ENCODE measurements around the gene FRMD4A. TPM values are rescaled to one million over a fixed set of nuclear protein-coding genes. Genes with fewer than 3 reads are reported as not detected.

The FRMD4A gene
- polyA plus RNA-seq, 1 donor (not counting 4 experiments of a cell fraction or from before 2014, with no cell fraction given) = 12.9 TPM

DNA sequence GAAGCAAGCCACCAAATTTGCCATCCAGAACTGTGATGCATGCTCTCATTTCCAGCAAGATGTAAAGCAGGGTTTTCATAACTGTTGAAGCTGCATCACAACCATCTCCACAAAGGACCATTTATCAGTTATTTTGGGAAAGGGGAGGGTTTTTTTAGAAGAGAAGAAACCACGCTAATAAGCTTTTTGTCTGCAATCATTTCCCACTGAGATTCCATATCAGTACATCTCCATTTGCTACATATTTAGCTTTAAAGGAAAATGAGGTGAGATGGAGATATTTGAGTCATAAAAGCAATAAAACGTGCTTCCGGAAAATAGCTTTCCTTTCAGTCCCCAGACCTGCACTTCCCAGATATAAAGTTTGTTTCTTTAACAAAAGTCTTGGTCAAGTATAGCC lies 258.2 kb downstream of the FRMD4A start:
- dilution Hi-C loops (cut with MboI; ENCODE audit: extremely low pct_ligation_motif_present, low sequenced_read_pairs) = no loop called here

DNA sequence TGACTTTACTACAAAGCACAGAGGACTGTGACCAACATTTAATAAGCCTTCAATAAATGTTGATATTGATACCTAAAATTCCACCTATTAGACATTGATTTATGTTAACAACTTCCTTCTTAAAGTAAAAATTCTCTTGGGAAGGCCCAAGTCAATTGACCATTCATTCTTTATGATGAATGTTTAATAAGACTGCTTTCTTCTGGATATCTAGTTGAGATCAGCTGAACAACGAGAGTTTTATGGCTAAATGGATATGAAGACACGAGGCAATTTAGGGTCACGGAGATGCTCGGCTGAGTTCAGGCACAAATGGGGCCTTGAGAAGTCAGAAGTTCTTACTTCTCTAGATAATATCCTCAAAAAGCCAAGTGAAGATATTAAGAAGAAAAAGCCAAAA lies 258.8 kb downstream of the FRMD4A start:
- FAIRE-seq (no peak), DNase-seq (ENCODE audit: low read depth, low spot score) (no peak)
- H3K9me3 ChIP-seq (ENCODE audit: control insufficient read depth, low read depth, low read length) = no peaks in the 10 kb centered on the region
- H3K79me2 ChIP-seq (ENCODE audit: control insufficient read depth, insufficient read depth, low read length) = no peaks in the 10 kb centered on the region
- dilution Hi-C loops (cut with MboI; ENCODE audit: extremely low pct_ligation_motif_present, low sequenced_read_pairs) = no loop called here
- no peaks in the 10 kb centered on the region for H4K20me1 ChIP-seq (ENCODE audit: control insufficient read depth, extremely low read depth, insufficient read depth, low read length)
- no peaks in the 10 kb centered on the region for H3K9me1 ChIP-seq (ENCODE audit: control insufficient read depth, extremely low read depth, insufficient read depth, low read length)
- H3K4me3 ChIP-seq (ENCODE audit: control insufficient read depth in 2 of 3, extremely low read depth in 1 of 3, insufficient read depth in 2 of 3, low read depth in 1 of 3, low read length in 3 of 3) = no peak overlapping the region
- H3K27me3 ChIP-seq (ENCODE audit: control insufficient read depth, extremely low read depth, insufficient read depth, low read length) = no peaks in the 10 kb centered on the region
- TF ChIP-seq, protein P1, sequence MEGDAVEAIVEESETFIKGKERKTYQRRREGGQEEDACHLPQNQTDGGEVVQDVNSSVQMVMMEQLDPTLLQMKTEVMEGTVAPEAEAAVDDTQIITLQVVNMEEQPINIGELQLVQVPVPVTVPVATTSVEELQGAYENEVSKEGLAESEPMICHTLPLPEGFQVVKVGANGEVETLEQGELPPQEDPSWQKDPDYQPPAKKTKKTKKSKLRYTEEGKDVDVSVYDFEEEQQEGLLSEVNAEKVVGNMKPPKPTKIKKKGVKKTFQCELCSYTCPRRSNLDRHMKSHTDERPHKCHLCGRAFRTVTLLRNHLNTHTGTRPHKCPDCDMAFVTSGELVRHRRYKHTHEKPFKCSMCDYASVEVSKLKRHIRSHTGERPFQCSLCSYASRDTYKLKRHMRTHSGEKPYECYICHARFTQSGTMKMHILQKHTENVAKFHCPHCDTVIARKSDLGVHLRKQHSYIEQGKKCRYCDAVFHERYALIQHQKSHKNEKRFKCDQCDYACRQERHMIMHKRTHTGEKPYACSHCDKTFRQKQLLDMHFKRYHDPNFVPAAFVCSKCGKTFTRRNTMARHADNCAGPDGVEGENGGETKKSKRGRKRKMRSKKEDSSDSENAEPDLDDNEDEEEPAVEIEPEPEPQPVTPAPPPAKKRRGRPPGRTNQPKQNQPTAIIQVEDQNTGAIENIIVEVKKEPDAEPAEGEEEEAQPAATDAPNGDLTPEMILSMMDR (optimal IDR thresholded peaks at IDR 0.05 in 1 of 3, IDR thresholded peaks at IDR 0.05 in 1 of 3, conservative IDR thresholded peaks at IDR 0.05 in 1 of 3; ENCODE audit: extremely low read depth in 1 of 3, insufficient read depth in 2 of 3, low read length in 3 of 3) = no peak
- no peak for TF ChIP-seq EZH2 (IDR thresholded peaks at IDR 0.05; ENCODE audit: low read length)
- no peak overlapping the region for H3K9ac ChIP-seq (ENCODE audit: control insufficient read depth, extremely low read depth, insufficient read depth, low read length)
- no peak overlapping the region for H3K27ac ChIP-seq (ENCODE audit: control insufficient read depth, insufficient read depth, low read length)
- no peaks in the 10 kb centered on the region for H3K36me3 ChIP-seq (ENCODE audit: control insufficient read depth in 2 of 2, extremely low read depth in 1 of 2, insufficient read depth in 2 of 2, low read length in 2 of 2)
- no peak overlapping the region for H2AFZ ChIP-seq (ENCODE audit: control insufficient read depth, low read length)
- peaks cover 15% of the 10 kb centered on the region for H3K4me1 ChIP-seq (ENCODE audit: control insufficient read depth, extremely low read depth, insufficient read depth, low read length)
- H3K4me2 ChIP-seq (ENCODE audit: control insufficient read depth, extremely low read depth, insufficient read depth, low read depth, low read length) = no peak overlapping the region

More for the DNA sequence above, 258.2 kb downstream of the FRMD4A start:
- Histone ChIP-seq H3K4me1 (ENCODE audit: control insufficient read depth, extremely low read depth, insufficient read depth, low read length) (peaks cover 15% of the 10 kb centered on the region), H3K36me3 (ENCODE audit: control insufficient read depth in 2 of 2, extremely low read depth in 1 of 2, insufficient read depth in 2 of 2, low read length in 2 of 2) (no peaks in the 10 kb centered on the region), H3K9me3 (ENCODE audit: control insufficient read depth, low read depth, low read length) (no peaks in the 10 kb centered on the region), H3K9me1 (ENCODE audit: control insufficient read depth, extremely low read depth, insufficient read depth, low read length) (no peaks in the 10 kb centered on the region), H3K27ac (ENCODE audit: control insufficient read depth, insufficient read depth, low read length) (no peak overlapping the region), H2AFZ (ENCODE audit: control insufficient read depth, low read length) (no peak overlapping the region), H3K4me3 (ENCODE audit: control insufficient read depth in 2 of 3, extremely low read depth in 1 of 3, insufficient read depth in 2 of 3, low read depth in 1 of 3, low read length in 3 of 3) (no peak overlapping the region), H3K79me2 (ENCODE audit: control insufficient read depth, insufficient read depth, low read length) (no peaks in the 10 kb centered on the region), H3K27me3 (ENCODE audit: control insufficient read depth, extremely low read depth, insufficient read depth, low read length) (no peaks in the 10 kb centered on the region), H3K9ac (ENCODE audit: control insufficient read depth, extremely low read depth, insufficient read depth, low read length) (no peak overlapping the region), H3K4me2 (ENCODE audit: control insufficient read depth, extremely low read depth, insufficient read depth, low read depth, low read length) (no peak overlapping the region), H4K20me1 (ENCODE audit: control insufficient read depth, extremely low read depth, insufficient read depth, low read length) (no peaks in the 10 kb centered on the region)
- FAIRE-seq (no peak), DNase-seq (ENCODE audit: low read depth, low spot score) (no peak)
- TF ChIP-seq, protein P1 (optimal IDR thresholded peaks at IDR 0.05 in 1 of 3, IDR thresholded peaks at IDR 0.05 in 1 of 3, conservative IDR thresholded peaks at IDR 0.05 in 1 of 3; ENCODE audit: extremely low read depth in 1 of 3, insufficient read depth in 2 of 3, low read length in 3 of 3) = no peak
- no peak for TF ChIP-seq EZH2 (IDR thresholded peaks at IDR 0.05; ENCODE audit: low read length)
